HEK293 (cell line): ENCODE measurements around the gene CANT1.
A peak's percentile ranks its signal among the peaks of the same experiment; 100 is the strongest.

Source experiments
- CTCF ChIA-PET: fragments of 350-600 bp; formaldehyde crosslinking; extraction: SDS; loops from one replicate; lab custom pipeline; 2021; ENCODE audit warnings: antibody characterized with exemption; lab: Yijun Ruan, JAX
- POLR2A ChIA-PET: fragments of 300-600 bp; formaldehyde crosslinking; extraction: SDS; loops from one replicate; lab custom pipeline; 2020; ENCODE audit warnings: antibody characterized with exemption, inconsistent platforms; lab: Yijun Ruan, JAX
- H3K27ac ChIP-seq: fragments of 200-500 bp; sonication (Bioruptor generic); 2 replicates; pipeline ENCODE4 v1.5.1; 2014; ENCODE audit warnings: low read depth, low read length, control low read depth, inconsistent platforms; ENCODE audit errors: extremely low read depth
- H3K36me3 ChIP-seq, 2 experiments: fragments of 200-500 bp in 1 of 2; sonication (Bioruptor generic) in 1 of 2; 1 replicate in 1 of 2; 2 replicates in 1 of 2; pipeline ENCODE4 v1.5.1; 2014 to 2017; ENCODE audit warnings: inconsistent platforms in 2 of 2, low read length in 2 of 2; ENCODE audit not compliant: control insufficient read depth in 2 of 2, insufficient read depth in 1 of 2
- H3K4me1 ChIP-seq: fragments of 200-500 bp; sonication (Bioruptor generic); 2 replicates; pipeline ENCODE4 v1.5.1; 2014; ENCODE audit warnings: mild to moderate bottlenecking, low read length, inconsistent platforms; ENCODE audit not compliant: control insufficient read depth, insufficient read depth
- H3K4me3 ChIP-seq: 2 replicates; pipeline ENCODE4 v1.5.1; 2011; ENCODE audit warnings: low read depth, mild to moderate bottlenecking, control low read depth, low read length, moderate library complexity
- H3K9me3 ChIP-seq: fragments of 200-500 bp; sonication (Bioruptor generic); 2 replicates; pipeline ENCODE4 v1.5.1; 2014; ENCODE audit warnings: low read depth, low read length, inconsistent platforms; ENCODE audit not compliant: control insufficient read depth, insufficient read depth
- KLF16 ChIP-seq: fragments of 450-650 bp; formaldehyde crosslinking; IDR thresholded peaks from 2 replicates; pipeline ENCODE4 v1.5.1; 2017; ENCODE audit warnings: missing biosample characterization, missing genetic modification characterization
- RBAK ChIP-seq: fragments of 450-650 bp; formaldehyde crosslinking; IDR thresholded peaks from 2 replicates; pipeline ENCODE4 v1.5.1; 2016; ENCODE audit warnings: missing biosample characterization, missing genetic modification characterization
- SP3 ChIP-seq: fragments of 450-650 bp; formaldehyde crosslinking; IDR thresholded peaks from 2 replicates; pipeline ENCODE4 v1.5.1; 2016; ENCODE audit warnings: missing biosample characterization, missing genetic modification characterization
- ZNF10 ChIP-seq: fragments of 450-650 bp; formaldehyde crosslinking; IDR thresholded peaks from 2 replicates; pipeline ENCODE4 v1.5.1; 2017; ENCODE audit warnings: missing biosample characterization, missing genetic modification characterization
- ZNF133 ChIP-seq: fragments of 450-650 bp; formaldehyde crosslinking; IDR thresholded peaks from 2 replicates; pipeline ENCODE4 v1.5.1; 2016; ENCODE audit warnings: missing biosample characterization, missing genetic modification characterization
- ZNF155 ChIP-seq: fragments of 450-650 bp; formaldehyde crosslinking; IDR thresholded peaks from 2 replicates; pipeline ENCODE4 v1.5.1; 2016; ENCODE audit warnings: missing biosample characterization, missing genetic modification characterization
- ZNF302 ChIP-seq: fragments of 450-650 bp; formaldehyde crosslinking; IDR thresholded peaks from 2 replicates; pipeline ENCODE4 v1.5.1; 2016; ENCODE audit warnings: missing biosample characterization, missing genetic modification characterization, low read depth
- ZNF335 ChIP-seq: fragments of 450-650 bp; formaldehyde crosslinking; conservative IDR thresholded peaks from 2 replicates; pipeline ENCODE4 v1.5.1; 2016; ENCODE audit warnings: missing biosample characterization, missing genetic modification characterization
- ZNF549 ChIP-seq: fragments of 450-650 bp; IDR thresholded peaks from 2 replicates; pipeline ENCODE4 v1.5.1; 2018; ENCODE audit warnings: missing biosample characterization, missing genetic modification characterization, mild to moderate bottlenecking, inconsistent platforms, moderate library complexity
- ZNF596 ChIP-seq: fragments of 450-650 bp; IDR thresholded peaks from 2 replicates; pipeline ENCODE4 v1.5.0; 2018; ENCODE audit warnings: missing biosample characterization, mild to moderate bottlenecking, missing genetic modification characterization, moderate library complexity
- ZNF623 ChIP-seq: fragments of 450-650 bp; formaldehyde crosslinking; IDR thresholded peaks from 2 replicates; pipeline ENCODE4 v1.5.1; 2016; ENCODE audit warnings: missing biosample characterization, missing genetic modification characterization
- ZNF624 ChIP-seq: fragments of 450-650 bp; formaldehyde crosslinking; IDR thresholded peaks from 2 replicates; pipeline ENCODE4 v1.5.1; 2017; ENCODE audit warnings: missing biosample characterization, missing genetic modification characterization
- ZNF658 ChIP-seq: fragments of 450-650 bp; formaldehyde crosslinking; IDR thresholded peaks from 2 replicates; pipeline ENCODE4; 2016; ENCODE audit warnings: missing biosample characterization, missing genetic modification characterization
- ZNF677 ChIP-seq: fragments of 450-650 bp; IDR thresholded peaks from 2 replicates; pipeline ENCODE4 v1.5.0; 2018; ENCODE audit warnings: missing biosample characterization, mild to moderate bottlenecking, missing genetic modification characterization, moderate library complexity
- TF ChIP-seq, protein P1 (sequence below): fragments of 450-650 bp; formaldehyde crosslinking; IDR thresholded peaks from 2 replicates; pipeline ENCODE4 v1.5.1; 2016; ENCODE audit warnings: missing biosample characterization, missing genetic modification characterization
- TF ChIP-seq, protein P2 (sequence below): fragments of 450-650 bp; formaldehyde crosslinking; conservative IDR thresholded peaks from 2 replicates; pipeline ENCODE4 v1.5.1; 2016; ENCODE audit warnings: low read depth, missing biosample characterization, missing genetic modification characterization

CANT1 gene

GRCh38 chr17:79023886-79024771, 14.6 kb upstream of the CANT1 start, which contains the start of gene C1QTNF1 (continued):
- TF ChIP-seq, protein P1, sequence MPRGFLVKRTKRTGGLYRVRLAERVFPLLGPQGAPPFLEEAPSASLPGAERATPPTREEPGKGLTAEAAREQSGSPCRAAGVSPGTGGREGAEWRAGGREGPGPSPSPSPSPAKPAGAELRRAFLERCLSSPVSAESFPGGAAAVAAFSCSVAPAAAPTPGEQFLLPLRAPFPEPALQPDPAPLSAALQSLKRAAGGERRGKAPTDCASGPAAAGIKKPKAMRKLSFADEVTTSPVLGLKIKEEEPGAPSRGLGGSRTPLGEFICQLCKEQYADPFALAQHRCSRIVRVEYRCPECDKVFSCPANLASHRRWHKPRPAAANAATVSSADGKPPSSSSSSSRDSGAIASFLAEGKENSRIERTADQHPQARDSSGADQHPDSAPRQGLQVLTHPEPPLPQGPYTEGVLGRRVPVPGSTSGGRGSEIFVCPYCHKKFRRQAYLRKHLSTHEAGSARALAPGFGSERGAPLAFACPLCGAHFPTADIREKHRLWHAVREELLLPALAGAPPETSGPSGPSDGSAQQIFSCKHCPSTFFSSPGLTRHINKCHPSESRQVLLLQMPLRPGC (tag by site-specific recombination): no peak
- TF ChIP-seq ZNF596 (tag by site-specific recombination): no peak
- TF ChIP-seq ZNF677: no peak
- TF ChIP-seq RBAK (tag by site-specific recombination): no peak
- TF ChIP-seq, protein P2, sequence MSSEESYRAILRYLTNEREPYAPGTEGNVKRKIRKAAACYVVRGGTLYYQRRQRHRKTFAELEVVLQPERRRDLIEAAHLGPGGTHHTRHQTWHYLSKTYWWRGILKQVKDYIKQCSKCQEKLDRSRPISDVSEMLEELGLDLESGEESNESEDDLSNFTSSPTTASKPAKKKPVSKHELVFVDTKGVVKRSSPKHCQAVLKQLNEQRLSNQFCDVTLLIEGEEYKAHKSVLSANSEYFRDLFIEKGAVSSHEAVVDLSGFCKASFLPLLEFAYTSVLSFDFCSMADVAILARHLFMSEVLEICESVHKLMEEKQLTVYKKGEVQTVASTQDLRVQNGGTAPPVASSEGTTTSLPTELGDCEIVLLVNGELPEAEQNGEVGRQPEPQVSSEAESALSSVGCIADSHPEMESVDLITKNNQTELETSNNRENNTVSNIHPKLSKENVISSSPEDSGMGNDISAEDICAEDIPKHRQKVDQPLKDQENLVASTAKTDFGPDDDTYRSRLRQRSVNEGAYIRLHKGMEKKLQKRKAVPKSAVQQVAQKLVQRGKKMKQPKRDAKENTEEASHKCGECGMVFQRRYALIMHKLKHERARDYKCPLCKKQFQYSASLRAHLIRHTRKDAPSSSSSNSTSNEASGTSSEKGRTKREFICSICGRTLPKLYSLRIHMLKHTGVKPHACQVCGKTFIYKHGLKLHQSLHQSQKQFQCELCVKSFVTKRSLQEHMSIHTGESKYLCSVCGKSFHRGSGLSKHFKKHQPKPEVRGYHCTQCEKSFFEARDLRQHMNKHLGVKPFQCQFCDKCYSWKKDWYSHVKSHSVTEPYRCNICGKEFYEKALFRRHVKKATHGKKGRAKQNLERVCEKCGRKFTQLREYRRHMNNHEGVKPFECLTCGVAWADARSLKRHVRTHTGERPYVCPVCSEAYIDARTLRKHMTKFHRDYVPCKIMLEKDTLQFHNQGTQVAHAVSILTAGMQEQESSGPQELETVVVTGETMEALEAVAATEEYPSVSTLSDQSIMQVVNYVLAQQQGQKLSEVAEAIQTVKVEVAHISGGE (tag by site-specific recombination): peak; percentile 43
- peak; percentile 81 for TF ChIP-seq ZNF335 (tag by site-specific recombination)
- TF ChIP-seq ZNF623: no peak

- Histone ChIP-seq H3K9me3 (no peaks in the 10 kb centered on the region), H3K4me3 (no peak overlapping the region), H3K36me3 (no peaks in the 10 kb centered on the region), H3K4me1 (peaks cover 41% of the 10 kb centered on the region), H3K27ac (no peak overlapping the region; the same call in 1 of the 2 replicates)
- POLR2A ChIA-PET: interaction anchor here (0.9 kb wide), 1 partner anchor 13 kb away, joined by 3 read pairs; no protein-coding TSS in a partner anchor
- CTCF ChIA-PET: interaction anchor here (0.6 to 11.1 kb wide), 7 partner anchors 11 to 1187 kb away, joined by 3 to 122 read pairs (median 5); no protein-coding TSS in a partner anchor
- no peak for TF ChIP-seq ZNF155 (tag by site-specific recombination)
- no peak for TF ChIP-seq SP3 (tag by site-specific recombination)
- TF ChIP-seq ZNF624 (tag by site-specific recombination): no peak
Measured at GRCh38 chr17:79023180-79023705, 13.7 kb upstream of the CANT1 start.

DNA sequence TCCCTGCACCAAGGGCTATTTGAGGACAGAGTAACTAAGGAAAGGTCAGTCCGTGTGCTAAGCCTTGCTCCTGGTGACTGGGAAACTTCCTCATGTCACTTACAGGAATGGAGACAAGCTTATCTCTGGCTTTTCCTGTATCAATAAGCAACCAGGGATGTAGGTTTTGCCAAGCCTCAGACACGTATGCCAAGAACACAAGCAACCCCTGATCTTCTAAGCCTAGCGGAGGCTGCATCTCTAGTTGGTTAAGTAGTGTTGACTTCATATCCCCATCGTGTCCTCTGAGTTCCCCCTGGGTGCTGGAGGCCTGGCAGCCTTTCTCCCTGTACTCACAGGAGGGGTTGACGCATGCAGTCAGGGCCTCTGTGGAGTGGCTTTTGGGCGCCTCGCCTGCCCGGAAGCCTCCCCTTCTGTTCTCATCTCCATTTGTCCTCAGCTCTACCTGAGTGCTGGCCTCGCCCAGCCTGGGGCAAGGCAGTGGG, 13.0 kb upstream of the CANT1 start:
- ChIA-PET CTCF (interaction anchor here (0.6 to 11.1 kb wide), 10 partner anchors 8 to 947 kb away, joined by 3 to 122 read pairs (median 6); no protein-coding TSS in a partner anchor), POLR2A (interaction anchor here (0.9 kb wide), 1 partner anchor 13 kb away, joined by 3 read pairs; no protein-coding TSS in a partner anchor)
- Histone ChIP-seq H3K27ac (no peak overlapping the region), H3K36me3 (no peaks in the 10 kb centered on the region), H3K9me3 (no peaks in the 10 kb centered on the region), H3K4me3 (no peak overlapping the region), H3K4me1 (peaks cover 36% of the 10 kb centered on the region)
- TF ChIP-seq, protein P2 (tag by site-specific recombination): no peak
- no peak for TF ChIP-seq KLF16
- TF ChIP-seq ZNF302: no peak
- no peak for TF ChIP-seq ZNF658 (tag by site-specific recombination)
- no peak for TF ChIP-seq ZNF133 (tag by site-specific recombination)
- no peak for TF ChIP-seq ZNF10 (tag by site-specific recombination)
- no peak for TF ChIP-seq ZNF549 (tag by site-specific recombination)
